IPS-11a (cell line): ENCODE data around the gene ROMO1.
A peak's percentile ranks its signal among the peaks of the same experiment; 100 is the strongest.

Source experiments
- H3K4me3 ChIP-seq: one replicate; pipeline ENCODE4 v1.5.1; 2013; ENCODE audit warnings: low read depth, low read length, control low read depth

ROMO1 gene

DNA sequence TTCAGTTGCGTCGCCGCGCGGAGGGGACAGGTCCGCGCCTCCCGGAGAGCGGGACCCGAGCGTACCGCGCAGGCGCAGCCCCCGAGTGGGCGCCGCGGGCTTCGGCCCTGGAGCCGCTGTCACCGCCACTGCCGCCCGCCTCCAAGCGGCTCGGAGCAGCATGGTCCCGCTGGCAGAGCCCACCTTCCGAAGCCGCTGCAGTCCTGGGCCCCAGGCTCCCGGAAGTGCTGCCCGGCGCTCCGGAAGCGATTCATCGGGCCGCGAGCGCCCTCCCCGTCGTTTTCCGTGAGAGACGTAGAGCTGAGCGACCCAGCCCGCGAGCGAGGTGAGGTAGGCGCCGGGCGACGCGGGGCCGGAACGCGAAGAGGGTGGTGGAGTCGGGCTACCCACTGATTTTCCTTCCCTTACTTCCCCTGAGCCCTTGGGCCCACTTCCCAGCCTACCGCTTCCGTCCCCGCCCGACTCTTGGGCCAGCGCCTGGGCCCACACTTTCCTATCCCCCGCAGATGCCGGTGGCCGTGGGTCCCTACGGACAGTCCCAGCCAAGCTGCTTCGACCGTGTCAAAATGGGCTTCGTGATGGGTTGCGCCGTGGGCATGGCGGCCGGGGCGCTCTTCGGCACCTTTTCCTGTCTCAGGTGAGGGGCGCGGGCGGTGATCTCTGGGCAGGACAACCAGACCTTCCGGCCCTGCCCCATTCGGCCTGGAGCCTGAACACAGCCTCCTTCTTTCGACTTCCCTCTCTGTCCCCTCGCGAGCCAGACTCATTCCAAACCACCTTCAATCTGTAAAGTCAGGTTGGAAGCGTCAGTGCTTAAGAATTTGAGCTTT is at the start of gene ROMO1, which contains the start of gene NFS1:
ROMO1 (plus strand) TSS at position 279 of the 830 bp plus-strand sequence; CDS start at position 507, 228 bp downstream.
NFS1 (minus strand) TSS at position 226 of the 830 bp plus-strand sequence; CDS start at position 162, 64 bp downstream.
- peak within 1 kb of the TSS; percentile 99 for H3K4me3 ChIP-seq

DNA sequence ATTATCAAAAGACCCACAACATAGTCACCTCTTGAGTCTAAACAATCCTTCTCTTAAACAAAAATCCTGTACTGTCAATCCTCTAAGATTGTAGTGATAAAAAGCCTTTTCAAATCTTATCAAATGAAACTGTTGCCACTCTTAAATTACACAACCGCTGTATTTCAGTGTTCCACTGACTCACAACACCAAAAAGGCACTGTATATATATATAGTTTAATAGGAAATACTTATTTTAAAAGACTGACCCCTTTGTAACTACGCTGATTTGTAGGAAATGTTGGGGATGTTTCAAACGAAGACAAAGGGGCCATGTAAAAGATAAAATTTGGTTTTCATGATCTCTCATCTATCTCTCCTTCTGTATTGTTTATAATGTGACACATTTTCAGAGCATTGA is 48.6 kb upstream of the ROMO1 start:
- H3K4me3 ChIP-seq: no peak overlapping the region

DNA sequence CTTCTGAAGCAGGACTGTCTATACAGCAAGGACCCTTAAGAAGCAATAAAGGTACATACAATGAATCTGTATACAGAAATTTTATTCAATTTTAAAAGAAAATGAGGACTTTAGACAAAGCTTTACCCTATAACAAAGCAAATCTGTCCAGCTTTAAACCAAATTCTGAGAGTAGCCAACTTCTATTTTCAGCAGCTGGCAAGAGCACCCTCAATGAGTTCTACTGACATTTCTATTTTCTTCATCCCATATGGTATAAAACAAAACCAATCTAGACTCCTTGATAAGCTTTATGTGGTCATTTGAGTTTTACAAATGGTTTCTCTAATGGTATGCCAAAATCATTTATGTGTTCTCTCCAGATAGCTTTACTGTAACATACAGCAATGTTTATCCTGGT is 47.2 kb upstream of the ROMO1 start:
- H3K4me3 ChIP-seq: no peak overlapping the region

DNA sequence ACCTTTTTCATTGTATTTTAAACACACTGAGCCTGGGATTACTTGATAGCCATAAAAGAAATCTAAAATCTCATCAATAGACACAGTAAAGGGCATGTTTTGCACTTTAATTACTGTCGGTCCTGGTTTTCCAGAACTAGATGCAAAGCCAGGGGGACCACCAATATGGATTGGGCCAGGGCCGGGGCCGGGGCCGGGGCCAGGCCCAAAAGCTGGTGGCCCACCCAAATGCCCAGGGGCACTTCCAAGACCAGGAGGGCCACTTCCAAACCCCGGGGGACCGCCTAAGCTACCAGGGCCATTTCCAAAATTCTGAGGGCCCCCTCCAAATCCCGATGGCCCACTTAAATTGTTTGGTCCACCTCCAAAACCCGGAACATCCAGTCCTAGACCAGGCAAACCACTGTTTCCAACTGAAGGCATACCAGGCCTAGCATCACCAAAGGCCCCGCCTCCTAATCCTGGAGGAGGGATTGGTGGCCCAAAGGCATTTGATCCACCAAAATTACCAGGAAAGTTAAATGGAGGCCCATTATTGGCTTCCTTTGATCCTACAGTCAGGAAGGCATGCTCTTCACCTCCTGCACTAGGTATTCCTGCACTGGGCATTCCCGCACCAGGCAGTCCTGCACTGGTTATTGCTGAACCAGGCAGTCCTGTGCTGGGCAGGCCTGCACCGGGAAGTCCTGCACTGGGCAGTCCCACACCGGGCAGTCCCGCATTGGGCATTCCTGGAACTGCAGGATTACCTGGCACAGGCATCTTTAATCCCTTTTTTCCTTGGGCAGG is 46.4 kb upstream of the ROMO1 start:
- no peak overlapping the region for H3K4me3 ChIP-seq

DNA sequence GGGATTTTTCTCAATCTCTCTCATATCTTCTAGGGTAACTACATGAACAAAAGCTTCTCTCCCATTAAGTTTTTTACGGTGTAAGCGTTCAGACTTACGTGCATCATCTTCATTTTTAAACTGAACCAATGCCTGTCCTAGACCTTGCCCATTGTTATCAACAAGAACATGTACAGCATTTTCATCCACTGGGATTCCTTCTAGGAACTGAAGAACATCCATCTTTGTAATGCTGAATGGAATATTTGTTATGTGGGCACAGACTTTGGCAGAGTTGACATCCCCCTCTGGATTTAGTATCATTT is 45.8 kb upstream of the ROMO1 start:
- H3K4me3 ChIP-seq: no peak overlapping the region

DNA sequence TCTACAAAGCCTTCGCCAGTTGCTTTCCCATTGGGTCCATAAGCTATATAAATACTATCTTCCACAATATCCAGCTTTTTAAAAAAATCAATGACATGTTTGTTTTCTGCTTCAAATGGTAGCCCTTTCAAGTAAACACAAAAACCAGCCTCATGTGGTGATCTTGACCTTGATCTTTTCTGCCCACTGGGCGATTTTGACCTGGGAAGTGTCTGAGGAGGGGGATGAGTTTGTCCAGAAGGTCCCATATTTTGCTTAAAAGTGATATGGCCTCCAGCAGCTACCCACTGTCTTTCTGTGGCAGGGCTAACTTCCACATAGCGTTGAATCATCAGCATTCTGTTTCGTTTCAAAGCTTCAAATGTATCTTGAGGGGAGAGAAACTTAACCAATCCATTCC is 45.3 kb upstream of the ROMO1 start:
- no peak overlapping the region for H3K4me3 ChIP-seq

DNA sequence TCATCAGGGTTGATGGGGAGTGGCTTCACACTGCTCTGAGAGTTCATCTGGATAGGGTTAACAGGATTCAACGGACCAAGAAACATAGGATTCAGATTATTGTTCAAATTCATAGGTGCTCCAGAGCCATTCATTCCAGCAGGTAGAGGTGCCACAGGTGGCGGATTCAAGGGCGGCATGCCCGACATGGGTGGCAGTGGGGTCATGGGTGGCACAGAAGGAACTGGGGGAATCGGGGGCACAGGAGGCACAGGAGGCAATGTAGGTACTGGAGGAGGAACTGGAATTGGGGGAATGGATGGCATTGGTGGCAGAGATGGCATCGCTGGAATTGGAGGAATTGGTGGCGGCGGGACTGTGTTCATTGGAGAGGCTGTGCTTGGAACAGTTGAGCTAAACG is 44.8 kb upstream of the ROMO1 start:
- H3K4me3 ChIP-seq: no peak overlapping the region

DNA sequence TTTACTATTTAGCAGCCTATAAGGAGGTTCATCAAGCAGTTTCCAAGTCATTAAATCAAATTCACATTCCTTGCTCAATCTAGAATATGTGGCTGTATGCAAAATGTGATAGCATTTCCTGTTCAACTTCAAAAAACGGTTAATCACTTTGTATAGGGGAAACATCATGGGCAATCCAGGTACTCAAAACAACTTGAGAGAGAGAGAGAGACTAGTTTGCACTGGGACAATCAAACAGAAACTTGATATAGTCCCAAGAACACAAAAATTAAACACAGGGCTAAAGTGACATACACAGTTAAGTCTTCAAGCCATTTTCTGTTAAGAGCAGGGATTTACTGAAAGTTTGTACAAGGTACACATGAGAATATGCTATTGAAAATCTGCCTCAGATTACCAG is 41.9 kb upstream of the ROMO1 start:
- no peak overlapping the region for H3K4me3 ChIP-seq

DNA sequence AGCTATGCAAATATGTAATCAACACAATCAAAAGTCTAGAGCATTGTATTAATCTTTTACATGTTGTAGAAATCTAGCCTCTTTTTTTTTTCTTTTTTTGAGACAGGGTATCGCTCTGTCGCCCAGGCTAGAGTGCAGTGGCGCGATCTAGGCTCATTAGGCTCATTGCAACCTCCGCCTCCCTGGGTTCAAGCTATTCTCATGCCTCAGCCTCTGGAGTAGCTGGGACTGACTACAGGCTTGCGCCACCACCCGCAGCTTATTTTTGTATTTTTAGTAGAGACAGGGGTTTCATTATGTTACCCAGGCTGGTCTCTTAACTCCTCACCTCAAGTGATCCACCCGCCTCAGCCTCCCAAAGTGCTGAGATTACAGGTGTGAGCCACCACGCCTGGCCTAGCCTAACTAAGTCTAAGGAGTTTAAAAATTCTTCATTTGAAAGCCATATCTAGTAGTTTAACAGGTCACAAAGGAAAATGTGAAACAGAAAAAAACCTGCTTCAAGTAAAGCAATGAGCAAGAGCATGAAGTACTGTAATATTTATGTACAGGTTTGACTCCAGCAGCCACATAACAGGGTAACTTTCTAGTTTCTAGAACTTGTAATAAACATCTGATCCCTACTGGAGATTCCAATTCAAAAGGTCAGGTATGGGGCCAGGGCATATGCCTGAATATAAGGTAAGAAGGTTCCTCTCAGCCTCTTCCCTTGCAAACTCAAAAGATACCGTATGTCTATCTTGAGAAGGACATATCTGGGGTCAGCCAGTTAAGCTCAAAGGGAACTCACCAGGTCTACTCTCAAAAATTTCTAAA is 38.9 kb upstream of the ROMO1 start:
- no peak overlapping the region for H3K4me3 ChIP-seq

DNA sequence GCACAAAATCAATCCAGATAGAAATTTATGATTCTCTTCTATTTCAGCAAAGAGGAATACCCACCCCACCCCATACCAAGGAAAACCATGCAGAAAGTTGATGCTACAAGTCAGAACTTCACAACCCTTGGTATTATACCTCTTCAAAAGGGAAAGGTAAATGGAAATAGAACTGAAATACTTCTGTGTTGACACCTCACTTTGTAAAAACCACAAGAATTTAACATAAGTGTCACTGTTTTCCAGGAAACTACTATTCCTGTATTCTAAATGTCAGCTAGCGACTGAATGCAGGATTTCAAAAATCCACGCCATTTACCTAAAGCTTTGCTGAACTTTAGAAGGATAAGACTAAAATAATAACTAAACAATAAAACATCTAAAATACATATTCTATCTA is 38.2 kb upstream of the ROMO1 start:
- no peak overlapping the region for H3K4me3 ChIP-seq

DNA sequence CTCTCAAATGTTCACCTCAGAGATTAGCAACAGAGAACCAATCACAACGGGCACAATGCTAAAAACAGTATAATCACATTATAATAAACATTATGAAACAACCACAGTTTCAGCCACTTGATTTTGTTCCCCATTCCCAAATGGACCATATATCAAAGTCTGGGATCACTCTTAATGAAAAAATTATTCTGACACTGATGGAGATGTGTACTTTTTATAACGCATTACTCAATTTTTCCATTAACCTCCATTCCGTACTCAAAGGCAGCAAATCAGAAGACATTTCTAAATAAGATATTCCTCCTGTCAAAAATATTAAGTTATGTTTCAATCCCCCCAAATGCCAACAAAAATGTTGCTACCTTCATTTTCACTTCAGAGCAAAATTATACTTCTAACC is 37.3 kb upstream of the ROMO1 start:
- H3K4me3 ChIP-seq: no peak overlapping the region

DNA sequence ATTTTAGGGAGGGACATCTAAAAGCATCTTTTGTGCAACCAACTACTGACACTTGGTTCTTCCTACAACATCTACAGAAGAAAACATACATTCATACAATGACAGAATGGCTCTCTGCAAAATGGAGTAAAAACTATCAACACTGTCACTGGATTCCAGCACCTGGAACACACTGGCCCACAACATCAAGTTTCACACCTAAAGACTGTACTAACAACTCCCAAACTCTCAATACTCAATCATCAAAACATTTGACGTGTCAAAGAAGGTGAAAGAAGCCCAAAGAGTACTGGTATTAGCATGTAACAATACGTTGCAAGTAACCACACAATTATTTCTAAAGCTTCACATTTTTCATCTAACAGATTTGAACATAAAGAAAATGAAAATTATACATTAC is 36.7 kb upstream of the ROMO1 start:
- peak overlapping the region; percentile 99 for H3K4me3 ChIP-seq

DNA sequence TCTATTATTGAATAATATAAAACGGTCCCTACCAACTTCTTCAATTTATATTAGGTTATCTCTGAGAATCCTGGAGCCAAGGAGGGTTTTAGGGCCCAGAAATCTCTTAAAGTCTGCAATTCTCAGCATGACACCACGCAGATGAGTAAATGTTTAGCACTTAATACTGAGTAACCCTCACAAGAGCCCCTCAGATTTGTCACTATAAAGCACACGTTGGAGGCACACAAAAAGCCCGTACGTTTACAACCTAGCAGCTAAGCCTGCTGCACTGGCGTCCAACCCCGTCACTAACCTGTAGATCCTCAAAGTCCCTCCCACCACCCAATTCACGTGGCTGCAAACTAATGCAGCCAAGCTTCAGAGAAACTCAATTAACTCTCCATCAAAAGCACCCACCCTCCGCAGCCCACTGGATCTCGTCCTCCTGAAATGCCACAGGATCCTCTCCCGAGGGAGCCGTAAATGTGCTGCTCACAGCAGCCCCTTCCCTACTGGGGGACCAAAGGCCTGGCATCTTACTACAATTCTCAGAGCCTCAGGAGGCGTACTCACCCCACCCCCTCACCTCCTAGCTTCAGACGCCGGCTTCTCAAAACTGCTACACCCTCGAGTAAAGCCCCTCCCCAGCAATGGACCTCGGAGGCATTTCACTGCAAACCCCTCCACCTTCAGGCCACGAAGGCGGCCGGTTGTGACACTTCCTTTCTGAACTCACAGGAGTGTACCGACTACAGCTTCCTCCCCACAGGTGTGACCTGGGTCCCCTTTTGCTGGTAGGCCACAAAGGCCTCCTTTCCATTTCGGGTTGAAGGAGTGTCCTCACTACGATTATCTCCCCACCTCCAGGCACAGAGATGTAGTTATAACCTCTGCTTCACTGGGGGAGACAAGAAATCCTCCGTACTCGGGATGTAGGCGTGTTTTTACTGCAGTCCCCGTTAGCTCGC is 35.4 kb upstream of the ROMO1 start:
- peak overlapping the region; percentile 99 for H3K4me3 ChIP-seq

DNA sequence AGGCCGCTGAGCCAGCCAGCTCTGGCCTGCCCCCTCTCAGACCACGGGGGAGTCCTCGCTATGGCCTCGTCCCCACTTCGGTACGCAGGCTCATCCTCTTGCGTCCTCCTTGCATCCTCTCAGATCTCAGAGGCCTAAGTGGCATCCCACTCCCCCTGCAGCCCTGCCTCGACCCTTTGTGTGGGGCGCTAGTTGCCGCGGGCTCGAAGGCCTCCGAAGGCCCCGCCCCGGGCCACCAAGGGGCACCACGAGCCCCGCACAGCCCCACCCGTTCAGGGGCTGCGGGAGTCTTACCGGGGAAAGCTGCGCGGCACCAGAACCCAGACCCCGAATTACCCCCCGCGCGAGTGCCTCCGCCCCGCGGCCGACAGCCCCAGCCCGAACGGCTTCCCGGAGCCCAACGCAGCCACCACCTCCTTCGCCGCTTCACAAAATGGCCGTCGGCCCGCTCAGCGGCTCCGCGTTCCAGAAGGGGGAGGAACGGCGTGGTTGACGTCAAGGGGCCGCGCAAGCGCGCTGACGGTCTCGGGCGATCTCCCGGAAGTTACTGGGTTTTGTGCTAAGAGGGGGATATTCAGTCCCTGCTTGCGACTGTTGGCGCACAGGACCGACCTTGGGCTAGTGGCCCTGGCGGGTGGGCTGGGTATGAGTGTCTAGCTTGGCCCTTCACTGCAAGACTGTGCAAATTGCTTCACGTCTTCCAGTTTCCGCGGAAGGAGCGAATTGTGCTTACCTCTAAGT is 34.6 kb upstream of the ROMO1 start, which contains the start of the genes CPNE1 and RBM12:
CPNE1 (minus strand) TSS at position 435 of the 741 bp plus-strand sequence. CDS start 31,977 bp downstream, outside the sequence.
RBM12 (minus strand) TSS at position 435 of the 741 bp plus-strand sequence. CDS start 9,578 bp downstream, outside the sequence.
- H3K4me3 ChIP-seq: peak within 1 kb of the TSS; percentile 99

DNA sequence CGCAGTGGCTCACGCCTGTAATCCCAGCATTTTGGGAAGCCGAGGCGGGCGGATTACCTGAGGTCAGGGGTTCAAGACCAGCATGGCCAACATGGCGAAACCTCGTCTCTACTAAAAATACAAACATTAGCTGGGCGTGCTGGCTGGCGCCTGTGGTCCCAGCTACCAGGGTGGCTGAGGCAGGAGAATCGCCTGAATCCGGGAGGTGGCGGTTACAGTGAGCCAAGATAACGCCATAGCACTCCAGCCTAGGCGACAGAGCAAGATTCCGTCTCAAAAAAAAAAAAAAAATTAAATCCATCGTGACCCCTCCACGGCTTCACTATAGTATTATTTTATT is 33.3 kb upstream of the ROMO1 start:
- no peak overlapping the region for H3K4me3 ChIP-seq

DNA sequence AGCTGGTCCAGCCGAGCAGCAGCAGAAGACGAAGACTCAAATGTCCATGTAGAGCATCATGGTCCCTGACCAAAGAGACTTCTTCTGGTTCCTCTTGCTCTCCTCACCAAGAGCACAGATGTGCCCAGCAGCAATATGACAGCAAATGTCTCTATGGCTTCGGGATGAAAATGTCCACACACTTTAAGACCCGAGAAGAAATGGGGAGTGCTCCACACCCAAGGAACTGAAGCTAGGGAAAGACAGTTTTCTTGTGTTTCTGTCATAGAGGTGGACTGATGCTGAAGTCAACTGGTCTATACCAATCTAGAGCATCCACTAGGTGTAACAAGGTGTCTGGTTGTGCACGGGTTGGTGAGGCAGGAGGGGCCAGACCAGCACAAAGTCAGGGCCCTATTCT is 30.0 kb upstream of the ROMO1 start:
- H3K4me3 ChIP-seq: no peak overlapping the region

DNA sequence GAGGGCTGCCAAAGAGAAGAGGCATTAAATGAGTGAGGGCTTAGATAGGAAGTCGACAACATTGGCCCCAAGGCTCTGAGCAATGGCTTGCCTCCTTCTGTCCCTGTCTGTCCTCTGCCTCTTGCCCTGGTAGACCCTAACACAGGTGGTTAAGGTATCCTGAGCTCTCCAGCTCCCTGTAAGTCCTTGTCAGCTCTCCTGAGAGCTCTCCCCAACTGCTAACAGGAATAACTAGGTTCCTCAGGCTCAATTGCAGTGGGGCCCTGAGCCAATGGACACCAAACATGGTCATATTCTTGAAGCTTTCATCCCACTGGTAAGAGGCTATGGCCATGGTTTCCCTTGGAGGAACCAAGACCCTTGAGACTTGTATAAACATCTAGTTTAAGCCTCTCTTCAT is 29.5 kb upstream of the ROMO1 start:
- no peak overlapping the region for H3K4me3 ChIP-seq

DNA sequence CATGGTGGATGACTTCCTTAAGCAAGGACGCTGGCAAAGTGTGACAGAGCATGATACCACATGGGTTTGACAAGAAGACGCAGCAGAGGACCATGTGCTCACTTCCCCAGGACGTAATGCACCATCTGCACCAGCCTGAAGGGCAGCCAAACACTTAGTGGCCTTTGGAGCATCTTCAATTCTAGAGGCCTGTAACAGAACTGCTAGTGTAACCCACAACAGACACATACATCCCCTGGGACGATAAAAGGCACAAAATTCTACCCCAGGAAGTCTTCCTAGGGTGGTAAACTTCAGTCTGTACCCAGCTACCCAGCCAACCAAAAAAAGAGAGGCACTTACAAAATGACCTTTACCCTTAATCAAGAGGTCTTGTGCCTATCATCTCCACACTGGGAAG is 25.3 kb upstream of the ROMO1 start:
- no peak overlapping the region for H3K4me3 ChIP-seq

DNA sequence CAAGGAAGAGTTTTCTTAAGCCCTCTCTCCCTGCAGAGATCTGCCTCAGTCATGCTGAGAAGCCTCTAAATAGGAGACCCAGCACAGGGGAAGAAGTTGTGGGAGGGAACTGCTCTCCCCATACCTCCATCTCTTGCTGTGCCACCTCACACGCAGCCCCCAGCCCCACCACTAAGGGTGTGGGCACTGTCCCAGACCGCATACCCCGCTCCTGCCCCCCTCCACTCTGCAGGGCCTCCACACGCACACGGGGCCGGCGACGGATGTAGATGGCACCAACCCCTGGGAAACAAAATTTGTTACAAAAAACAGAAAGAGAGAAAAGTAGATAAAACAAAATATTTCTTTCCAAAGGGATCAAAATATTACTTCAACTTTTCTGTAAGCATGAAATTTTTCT is 24.3 kb upstream of the ROMO1 start:
- H3K4me3 ChIP-seq: no peak overlapping the region
